A673 (cell line): ENCODE measurements around the gene TF.

Experiments
- CTCF ChIP-seq: fragments of 300-800, 200-600 bp; sonication (generic); conservative IDR thresholded peaks from 2 replicates; pipeline ENCODE4 v1.5.1; 2017; ENCODE audit warnings: low read depth, mild to moderate bottlenecking, antibody characterized with exemption, low read length, moderate library complexity, mixed read lengths
- EZH2 ChIP-seq: fragments of 200-600 bp; sonication (generic); IDR thresholded peaks from 2 replicates; pipeline ENCODE4 v1.6.1; 2017; ENCODE audit warnings: borderline replicate concordance, low read depth, mild to moderate bottlenecking, mixed read lengths, antibody characterized with exemption, low read length; ENCODE audit not compliant: poor library complexity, severe bottlenecking

- no peak for TF ChIP-seq CTCF
- TF ChIP-seq EZH2 = no peak
These were observed 90.4 kb downstream of the TF start for GRCh38 chr3:133836497-133837158.
